SK-N-SH treated with all-trans-retinoic acid at 6 μM for 48 hours (cell line): ENCODE data around the gene RIMBP2.

ENCODE experiments used
- CREB5 ChIP-seq: fragments of 250-450 bp; sonication (Bioruptor Pico); IDR thresholded peaks from 2 replicates; pipeline ENCODE4 v1.5.1; 2020; ENCODE audit warnings: low read depth, mild to moderate bottlenecking, moderate library complexity
- CSDC2 ChIP-seq: fragments of 250-450 bp; sonication (Bioruptor Pico); IDR thresholded peaks from 2 replicates; pipeline ENCODE4 v1.5.0; 2020; ENCODE audit warnings: mild to moderate bottlenecking, moderate library complexity
- CSRNP3 ChIP-seq: fragments of 250-450 bp; sonication (Bioruptor Pico); IDR thresholded peaks from 2 replicates; pipeline ENCODE4 v1.5.1; 2021; ENCODE audit warnings: mild to moderate bottlenecking, moderate library complexity
- ESRRG ChIP-seq: fragments of 250-450 bp; sonication (Bioruptor Pico); IDR thresholded peaks from 2 replicates; pipeline ENCODE4 v1.6.1; 2021; ENCODE audit warnings: mild to moderate bottlenecking
- PATZ1 ChIP-seq: fragments of 250-450 bp; sonication (Bioruptor Pico); IDR thresholded peaks from 2 replicates; pipeline ENCODE4 v1.8.0; 2020; ENCODE audit warnings: mild to moderate bottlenecking, moderate library complexity, borderline replicate concordance
- TCF4 ChIP-seq: fragments of 250-450 bp; sonication (Bioruptor Pico); IDR thresholded peaks from 2 replicates; pipeline ENCODE4 v1.8.0; 2021; ENCODE audit warnings: mild to moderate bottlenecking, moderate library complexity, borderline replicate concordance
- ZFP3 ChIP-seq: fragments of 250-450 bp; sonication (Bioruptor Pico); IDR thresholded peaks from 2 replicates; pipeline ENCODE4 v1.5.0; 2020; ENCODE audit warnings: mild to moderate bottlenecking, moderate library complexity
- ZNF565 ChIP-seq: fragments of 450-650 bp; formaldehyde crosslinking; conservative IDR thresholded peaks from 2 replicates; pipeline ENCODE4 v1.5.0; 2020; ENCODE audit warnings: low read depth, mild to moderate bottlenecking, moderate library complexity
- ZNF8 ChIP-seq: fragments of 450-650 bp; formaldehyde crosslinking; IDR thresholded peaks from 2 replicates; pipeline ENCODE4 v1.5.0; 2020; ENCODE audit warnings: mild to moderate bottlenecking, moderate library complexity

- no peak for TF ChIP-seq TCF4 (CRISPR knock-in tag)
- no peak for TF ChIP-seq CSDC2 (CRISPR knock-in tag)
- TF ChIP-seq CREB5 (CRISPR knock-in tag): no peak
- no peak for TF ChIP-seq ZNF565 (CRISPR knock-in tag)
- TF ChIP-seq PATZ1 (CRISPR knock-in tag): no peak
- TF ChIP-seq ESRRG (CRISPR knock-in tag): no peak
- TF ChIP-seq CSRNP3 (CRISPR knock-in tag): no peak
- TF ChIP-seq ZNF8 (CRISPR knock-in tag): no peak
- TF ChIP-seq ZFP3 (CRISPR knock-in tag): no peak
Observed at GRCh38 chr12:130642856-130643255, 73.2 kb downstream of the RIMBP2 start.
